Caki2 (cell line): ENCODE data around the gene DRD1. TPM values are rescaled to one million over a fixed set of nuclear protein-coding genes. Genes with fewer than 3 reads are reported as not detected.
"Not testable (repeated sequence)": the region's sequence is repeated elsewhere in the genome, so short reads cannot be mapped to it uniquely, and the experiment has no call there.

Source experiments
- DNase-seq: peaks from one replicate; pipeline ENCODE4 v3.0.0-alpha.2; 2015; ENCODE audit warnings: low read depth
- in situ Hi-C: cut with HindIII; loops from 2 replicates; pipeline ENCODE4 v1.10.0; 2016; ENCODE audit warnings: low sequenced_read_pairs, low pct_unique_long_range_greater_than_20kb, mixed read lengths
- total RNA-seq: library from RNA; depleted of rRNA; stranded (reverse); fragments of >200 nt; shearing (Covaris generic); gene quantifications from 2 replicates; pipeline ENCODE4 v1.2.3, GENCODE V29; 2014; ENCODE audit warnings: low replicate concordance

The DRD1 gene
- total RNA-seq, 1 experiment from 2014 or later: not detected

DNA sequence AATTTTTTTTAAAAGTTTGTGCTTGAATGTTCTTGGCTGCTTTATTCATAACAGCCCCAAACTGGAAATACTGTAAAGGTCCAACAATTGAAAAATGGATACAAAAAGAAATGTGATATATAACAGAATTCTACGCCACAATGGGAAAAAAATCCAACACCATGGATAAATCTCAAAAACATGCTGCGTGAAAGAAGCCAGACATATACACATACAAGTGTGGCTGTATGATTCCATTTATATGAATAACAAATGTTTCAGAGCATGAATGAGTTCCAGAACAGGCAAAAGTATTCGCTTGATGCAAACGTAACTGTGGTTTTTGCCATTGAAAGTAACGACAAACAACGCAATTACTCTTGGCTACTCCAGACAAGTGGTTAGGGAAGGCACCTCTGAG, 27.2 kb upstream of the DRD1 start:
- in situ Hi-C loops: no loop called here
- no peak for DNase-seq

GRCh38 chr5:175470781-175471180, 26.8 kb upstream of the DRD1 start:
- no peak for DNase-seq
- in situ Hi-C loops: no loop called here

- in situ Hi-C loops: no loop called here
- DNase-seq: no peak
These were observed 25.9 kb upstream of the DRD1 start for GRCh38 chr5:175469916-175470315.

GRCh38 chr5:175468892-175469291, 24.9 kb upstream of the DRD1 start:
- DNase-seq: no peak
- in situ Hi-C loops: no loop called here

- no peak for DNase-seq
- in situ Hi-C loops: no loop called here
These were observed 24.2 kb upstream of the DRD1 start for GRCh38 chr5:175467983-175468690.

DNA sequence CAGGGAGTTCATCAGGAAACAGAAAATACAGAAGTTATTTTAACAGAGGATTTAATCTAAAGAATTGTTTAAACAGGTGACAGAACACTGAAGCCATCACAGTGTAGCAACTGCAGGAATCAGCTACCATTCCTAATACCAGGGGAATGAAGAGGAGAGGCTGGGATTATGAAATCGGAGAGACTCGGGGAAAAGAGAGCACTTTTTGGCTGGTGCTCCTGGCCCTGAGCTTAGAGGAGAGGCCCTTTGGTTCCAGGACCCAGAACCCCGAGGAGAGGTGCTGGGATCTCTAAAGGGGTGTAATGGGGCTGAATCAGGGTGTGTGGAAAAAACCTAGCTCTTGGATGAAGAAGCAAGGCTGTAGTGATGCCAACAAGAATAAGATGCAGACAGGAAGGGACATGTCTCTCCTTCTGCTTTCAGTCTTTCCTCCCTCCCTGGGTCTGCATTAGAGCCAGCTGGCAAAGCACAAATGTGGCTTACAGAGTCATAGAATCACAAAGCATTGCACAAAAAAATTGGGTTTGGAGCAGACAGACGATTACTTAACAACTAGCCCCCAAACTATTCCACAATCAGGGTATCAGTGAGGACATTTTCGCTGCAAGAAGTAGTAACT, 22.8 kb upstream of the DRD1 start:
- DNase-seq: no peak
- in situ Hi-C loops: no loop called here

DNA sequence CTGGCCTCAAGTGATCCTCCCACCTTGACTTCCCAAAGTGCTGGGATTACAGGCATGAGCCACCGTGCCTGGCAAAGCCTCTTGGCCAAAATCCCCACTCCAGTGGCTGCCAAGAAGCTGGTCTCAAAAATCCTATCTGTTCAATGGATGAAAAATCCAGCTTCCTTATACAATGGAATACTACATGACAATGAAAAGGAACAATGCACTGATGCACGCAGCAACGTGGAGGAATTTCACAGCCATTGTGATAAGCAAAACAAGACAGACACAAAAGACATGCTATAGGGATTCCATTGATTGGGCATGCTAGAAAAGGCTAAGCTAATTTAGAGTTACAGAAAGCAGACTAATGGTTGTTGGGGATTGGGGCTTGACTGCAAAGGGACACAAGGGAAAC, 21.3 kb upstream of the DRD1 start:
- in situ Hi-C loops: no loop called here
- DNase-seq: no peak

DNA sequence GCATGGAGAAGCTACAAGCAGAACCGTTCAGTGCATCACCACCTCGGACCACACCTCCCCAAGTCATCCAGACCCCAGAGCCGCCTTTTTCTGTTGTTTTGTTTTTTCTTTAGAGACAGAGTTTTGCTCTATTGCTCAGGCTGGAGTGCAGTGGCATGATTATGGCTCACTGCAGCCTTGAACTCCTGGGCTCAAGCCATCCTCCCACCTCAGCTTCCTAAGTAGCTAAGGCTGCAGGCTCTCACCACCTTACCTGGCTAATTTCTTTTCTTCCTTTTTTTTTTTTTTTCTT, 20.9 kb upstream of the DRD1 start:
- in situ Hi-C loops: no loop called here
- DNase-seq: no peak

DNA sequence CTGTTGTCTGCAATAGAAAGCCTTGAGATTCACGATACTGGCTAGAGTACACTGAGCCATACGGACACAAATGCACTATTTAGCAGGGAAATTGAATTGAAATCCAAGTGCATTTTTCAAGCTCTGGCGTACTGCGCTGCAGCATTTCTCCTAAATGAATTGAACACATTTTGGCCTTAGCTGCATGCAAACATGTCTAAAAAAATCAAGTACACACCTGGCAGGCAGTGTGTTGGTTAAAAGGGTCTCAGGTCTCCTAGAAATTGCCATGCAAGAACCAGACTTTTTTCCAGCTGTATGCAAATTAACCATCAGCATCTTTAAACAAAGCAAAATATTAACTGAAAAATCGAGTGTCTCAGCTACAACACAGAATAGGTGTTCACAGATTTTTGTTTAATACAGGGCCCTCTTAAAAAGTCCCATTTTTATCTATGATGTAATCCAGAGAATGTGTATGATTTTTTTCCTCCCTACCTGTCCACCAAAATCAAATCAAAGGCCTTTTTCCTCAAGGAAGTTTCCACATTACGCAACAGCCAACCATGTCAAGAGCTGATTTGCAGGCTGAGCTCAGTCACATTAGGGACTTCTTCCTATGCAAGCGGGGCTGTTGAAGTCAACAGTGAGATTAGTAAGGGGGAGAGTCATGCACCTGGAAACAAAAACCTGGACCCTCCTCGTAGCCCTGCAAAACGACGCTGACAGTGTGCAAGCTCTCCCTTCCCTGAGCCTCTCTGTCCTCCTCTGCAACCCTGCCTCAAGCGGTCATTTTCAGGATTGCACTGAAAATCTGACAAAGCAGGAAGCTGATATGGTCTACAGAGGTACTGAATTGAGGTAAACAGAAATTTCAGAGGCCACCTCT, 20.3 kb upstream of the DRD1 start:
- DNase-seq: peak; percentile 58
- in situ Hi-C loops: no loop called here

DNA sequence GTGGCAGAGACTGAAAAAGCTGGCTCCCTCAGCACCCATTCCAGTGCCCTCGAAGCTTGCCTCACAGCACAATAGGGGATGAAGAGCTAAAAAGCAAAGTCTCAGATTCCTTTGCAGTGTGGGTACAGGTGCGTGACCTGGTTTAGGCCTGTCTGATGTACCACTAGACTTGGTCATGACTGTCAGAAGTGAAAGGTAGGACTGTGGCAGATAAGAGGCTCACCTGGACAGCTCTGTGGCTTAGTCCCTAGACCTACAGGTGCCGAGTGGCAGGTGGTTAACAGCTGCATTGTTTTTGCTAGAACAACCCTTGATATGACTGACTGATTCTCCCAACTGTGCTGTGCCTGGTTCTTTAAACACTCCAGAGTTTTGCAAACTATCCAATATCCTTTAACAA, 19.7 kb upstream of the DRD1 start:
- in situ Hi-C loops: no loop called here
- no peak for DNase-seq

DNA sequence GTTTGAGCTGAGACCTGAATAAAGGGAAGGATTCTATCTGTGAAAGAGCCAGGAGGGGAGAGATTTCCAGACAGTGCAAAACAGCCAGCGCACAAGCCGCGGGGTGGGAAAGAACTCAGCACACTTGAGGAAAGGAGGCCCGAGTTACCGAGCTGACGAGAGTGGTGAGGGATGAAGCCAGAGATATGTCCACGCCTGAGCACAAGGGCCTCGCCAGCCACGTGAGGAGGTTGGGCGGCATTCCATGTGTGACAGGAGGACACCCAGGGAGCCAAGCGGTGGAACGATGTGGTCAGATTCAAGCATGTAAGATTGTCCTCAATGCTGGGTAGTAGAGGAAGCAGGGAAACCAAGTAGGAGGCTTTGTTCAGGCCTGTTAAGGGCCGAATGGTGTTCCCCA, 17.4 kb upstream of the DRD1 start:
- in situ Hi-C loops: no loop called here
- DNase-seq: no peak

GRCh38 chr5:175460552-175460951, 16.6 kb upstream of the DRD1 start:
- in situ Hi-C loops: no loop called here

GRCh38 chr5:175460126-175460525, 16.1 kb upstream of the DRD1 start:
- peak; percentile 29 for DNase-seq
- in situ Hi-C loops: no loop called here

More at GRCh38 chr5:175460552-175460951, 16.6 kb upstream of the DRD1 start:
- no peak for DNase-seq

DNA sequence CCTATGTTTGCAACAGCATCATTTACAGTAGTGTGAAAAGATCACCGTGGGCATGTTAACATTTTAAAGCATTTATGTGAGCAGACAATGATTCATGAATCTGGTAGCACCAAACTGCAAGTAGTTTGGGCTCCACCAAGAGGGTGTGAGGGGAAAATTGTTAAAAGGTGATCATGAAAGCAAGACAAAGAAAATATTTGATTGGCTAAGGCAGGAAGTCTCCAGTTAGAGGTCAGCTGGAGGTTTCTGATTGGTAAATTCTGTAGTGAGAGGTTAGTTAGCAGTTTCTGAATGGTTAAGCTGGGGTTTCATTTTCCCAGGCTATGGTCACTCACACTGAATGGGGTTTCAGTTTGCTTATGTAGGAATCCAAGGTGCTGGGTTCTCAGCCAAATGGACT, 13.5 kb upstream of the DRD1 start:
- DNase-seq: peak; percentile 57
- in situ Hi-C loops: no loop called here

GRCh38 chr5:175456105-175456742, 12.2 kb upstream of the DRD1 start:
- in situ Hi-C loops: no loop called here
- no peak for DNase-seq

DNA sequence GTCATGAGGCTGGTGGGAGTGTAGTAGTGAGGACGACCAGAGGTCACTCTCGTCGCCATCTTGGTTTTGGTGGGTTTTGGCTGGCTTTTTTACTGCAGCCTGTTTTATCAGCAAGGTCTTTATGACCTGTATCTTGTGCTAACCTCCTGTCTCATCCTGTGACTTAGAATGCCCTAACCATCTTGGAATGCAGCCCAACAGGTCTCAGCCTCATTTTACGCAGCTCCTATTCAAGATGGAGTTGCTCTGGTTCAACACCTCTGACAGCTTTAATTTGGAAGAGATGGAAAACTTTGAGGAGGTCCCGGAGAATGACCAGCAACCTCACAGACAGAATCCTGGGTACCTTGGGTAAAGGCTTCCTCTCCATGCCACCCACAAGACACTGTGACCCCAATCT, 10.4 kb upstream of the DRD1 start:
- in situ Hi-C loops, DNase-seq: not testable (repeated sequence)

GRCh38 chr5:175452166-175452565, 8.2 kb upstream of the DRD1 start:
- in situ Hi-C loops: no loop called here

DNA sequence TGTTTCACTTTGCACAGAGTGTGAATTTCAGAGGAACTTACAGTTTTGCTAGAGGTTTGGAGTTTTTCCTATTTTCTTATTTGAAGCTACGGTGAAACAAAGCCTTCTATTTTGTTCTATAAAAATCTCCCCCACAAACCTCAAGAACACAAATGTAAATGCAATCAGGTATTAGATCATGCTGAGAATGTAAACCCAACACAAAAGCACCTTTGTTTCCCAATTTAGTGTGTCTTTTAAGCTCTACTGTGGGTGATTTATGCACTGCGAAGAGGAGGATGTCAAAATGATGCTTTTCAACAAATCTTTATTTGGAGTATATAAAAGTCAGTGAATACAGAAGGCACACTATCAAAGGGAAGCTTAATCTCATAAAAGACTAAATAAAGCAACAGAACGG, 4.3 kb upstream of the DRD1 start:
- in situ Hi-C loops: no loop called here
- no peak for DNase-seq

More at GRCh38 chr5:175452166-175452565, 8.2 kb upstream of the DRD1 start:
- no peak for DNase-seq

DNA sequence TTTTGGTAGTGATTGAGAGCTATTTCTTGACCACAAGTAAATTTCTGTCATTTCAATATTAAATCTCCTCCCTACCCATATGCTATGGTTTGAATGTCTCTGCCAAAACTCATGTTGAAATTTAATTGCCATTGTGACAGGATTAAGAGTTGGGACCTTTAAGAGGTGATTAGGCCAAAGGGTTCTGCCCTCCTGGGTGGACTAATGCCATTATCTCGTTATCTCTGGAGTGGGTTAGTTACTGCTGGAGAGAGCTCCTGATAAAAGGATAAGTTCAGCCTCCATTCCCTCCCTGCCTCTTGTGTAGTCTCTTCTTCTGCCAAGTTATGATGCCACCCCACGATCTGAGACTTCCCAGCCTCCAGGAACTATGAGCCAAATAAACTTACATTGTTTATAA, 3.6 kb upstream of the DRD1 start:
- in situ Hi-C loops: no loop called here
- no peak for DNase-seq
